H1 (cell line): Measurements from ENCODE around the gene HPGDS. TPM values are rescaled to one million over a fixed set of nuclear protein-coding genes. Genes with fewer than 3 reads are reported as not detected.

ENCODE experiments used
- CTCF ChIA-PET: fragments of 300-600 bp; sonication (Branson Sonifier 250); formaldehyde crosslinking; loops from one replicate; lab custom pipeline; 2021; ENCODE audit not compliant: partially characterized antibody; lab: Charles Lee
- POLR2A ChIA-PET: fragments of 300-600 bp; sonication (Branson Sonifier 250); formaldehyde crosslinking; loops from one replicate; lab custom pipeline; 2021; ENCODE audit warnings: inconsistent platforms; ENCODE audit not compliant: partially characterized antibody; lab: Charles Lee
- DNase-seq, 2 experiments: peaks; one replicate each; pipeline versions ENCODE4 v3.0.0 to v3.0.0-alpha.2; 2010 to 2022; ENCODE audit warnings: low spot score in 2 of 2, low read depth in 1 of 2, mixed read lengths in 1 of 2
- FAIRE-seq: peaks from 2 replicates; lab custom pipeline; 2011; peaks lifted over from hg19 to GRCh38; lab: Jason Lieb, UNC
- H2AFZ ChIP-seq: 2 replicates; pipeline ENCODE4 v1.8.1; 2012; ENCODE audit warnings: low read length, inconsistent platforms
- H2AK5ac ChIP-seq: 2 replicates; pipeline ENCODE4 v1.6.1; 2013; ENCODE audit warnings: low read depth, low read length
- H2BK120ac ChIP-seq: replicated peaks from 2 replicates; pipeline ENCODE3; 2013; ENCODE audit warnings: low read depth, low read length, inconsistent platforms
- H2BK12ac ChIP-seq: 2 replicates; pipeline ENCODE4 v1.6.1; 2013; ENCODE audit warnings: low read depth, low read length
- H2BK15ac ChIP-seq: 2 replicates; pipeline ENCODE4 v1.6.1; 2013; ENCODE audit warnings: low read length
- H2BK20ac ChIP-seq: 2 replicates; pipeline ENCODE4 v1.6.1; 2013; ENCODE audit warnings: low read length
- H2BK5ac ChIP-seq: 2 replicates; pipeline ENCODE4 v1.6.1; 2013; ENCODE audit warnings: low read depth, low read length
- H3K14ac ChIP-seq: 2 replicates; pipeline ENCODE4 v1.6.1; 2013; ENCODE audit warnings: inconsistent platforms; ENCODE audit not compliant: insufficient read length
- H3K18ac ChIP-seq: 2 replicates; pipeline ENCODE4 v1.6.1; 2013; ENCODE audit warnings: low read length; ENCODE audit errors: extremely low read depth
- H3K23ac ChIP-seq: 2 replicates; pipeline ENCODE4 v1.6.1; 2013; ENCODE audit warnings: inconsistent platforms; ENCODE audit not compliant: insufficient read length
- H3K23me2 ChIP-seq: 2 replicates; pipeline ENCODE4 v1.6.1; 2013; ENCODE audit warnings: low read depth, low read length
- H3K27ac ChIP-seq: 2 replicates; pipeline ENCODE4 v1.6.1; 2011; ENCODE audit warnings: low read depth, low read length, inconsistent platforms
- H3K27me3 ChIP-seq, 4 experiments: replicated peaks in 1 of 4; 1 replicate in 1 of 4; 2 replicates in 3 of 4; pipeline versions ENCODE4 v1.6.1 to v1.8.1; 2011 to 2013; ENCODE audit warnings: low read length in 3 of 4, mild to moderate bottlenecking in 3 of 4, inconsistent platforms in 2 of 4, mixed read lengths in 2 of 4, moderate library complexity in 1 of 4; ENCODE audit not compliant: control insufficient read depth in 3 of 4, insufficient read depth in 3 of 4; ENCODE audit errors: extremely low read depth in 1 of 4
- H3K36me3 ChIP-seq, 4 experiments: 2 replicates each; pipeline versions ENCODE4 v1.6.1 to v1.8.1; 2011 to 2013; ENCODE audit warnings: mild to moderate bottlenecking in 4 of 4, low read length in 3 of 4, moderate library complexity in 2 of 4, control low read depth in 1 of 4, inconsistent platforms in 1 of 4; ENCODE audit not compliant: insufficient read depth in 4 of 4, control insufficient read depth in 2 of 4
- H3K4ac ChIP-seq: replicated peaks from 2 replicates; pipeline ENCODE3; 2013; ENCODE audit warnings: low read length, low read depth, mixed read lengths, inconsistent platforms; ENCODE audit not compliant: insufficient read length
- H3K4me1 ChIP-seq, 4 experiments: replicated peaks in 1 of 4; 1 replicate in 1 of 4; 2 replicates in 3 of 4; pipeline versions ENCODE4 v1.6.1 to v1.8.1; 2011 to 2013; ENCODE audit warnings: low read length in 3 of 4, inconsistent platforms in 2 of 4, mixed read lengths in 1 of 4; ENCODE audit not compliant: insufficient read depth in 4 of 4, control insufficient read depth in 3 of 4
- H3K4me2 ChIP-seq, 2 experiments: 2 replicates each; pipeline versions ENCODE4 v1.6.1 to v1.8.1; 2011 to 2013; ENCODE audit warnings: low read depth in 2 of 2, low read length in 2 of 2, control low read depth in 1 of 2, inconsistent platforms in 1 of 2, mild to moderate bottlenecking in 1 of 2; ENCODE audit not compliant: insufficient read depth in 1 of 2
- H3K4me3 ChIP-seq, 4 experiments: fragments of 200-600, 300-600 bp in 1 of 4; sonication (generic), shearing (Covaris generic), sonication (Bioruptor Twin) in 1 of 4; 2 replicates each; pipeline versions ENCODE4 v1.5.1 to v1.8.1; 2011 to 2016; ENCODE audit warnings: low read length in 4 of 4, low read depth in 3 of 4, control low read depth in 2 of 4, inconsistent platforms in 2 of 4, mild to moderate bottlenecking in 2 of 4, mixed read lengths in 1 of 4, moderate library complexity in 1 of 4; ENCODE audit not compliant: insufficient read depth in 2 of 4; ENCODE audit errors: extremely low read depth in 1 of 4
- H3K56ac ChIP-seq: replicated peaks from 2 replicates; pipeline ENCODE3; 2013; ENCODE audit warnings: low read depth, mild to moderate bottlenecking, mixed read lengths, low read length, inconsistent platforms; ENCODE audit not compliant: insufficient read length
- H3K79me1 ChIP-seq: 2 replicates; pipeline ENCODE4 v1.6.1; 2013; ENCODE audit warnings: low read depth, low read length, control low read depth
- H3K79me2 ChIP-seq, 2 experiments: 2 replicates each; pipeline versions ENCODE4 v1.6.1 to v1.8.1; 2012 to 2013; ENCODE audit warnings: low read length in 2 of 2, mild to moderate bottlenecking in 2 of 2, inconsistent platforms in 1 of 2; ENCODE audit not compliant: insufficient read depth in 2 of 2, control insufficient read depth in 1 of 2
- H3K9ac ChIP-seq, 4 experiments: replicated peaks in 1 of 4; 1 replicate in 1 of 4; 2 replicates in 3 of 4; pipeline versions ENCODE4 v1.6.1 to v1.8.1; 2011 to 2013; ENCODE audit warnings: low read depth in 3 of 4, low read length in 3 of 4, control low read depth in 2 of 4, mild to moderate bottlenecking in 2 of 4, moderate library complexity in 2 of 4, inconsistent platforms in 1 of 4; ENCODE audit errors: extremely low read depth in 1 of 4
- H3K9me3 ChIP-seq, 2 experiments: 2 replicates each; pipeline versions ENCODE4 v1.6.1 to v1.8.1; 2012 to 2013; ENCODE audit warnings: mild to moderate bottlenecking in 2 of 2, moderate library complexity in 2 of 2, control low read depth in 1 of 2, inconsistent platforms in 1 of 2, low read depth in 1 of 2, low read length in 1 of 2, mixed read lengths in 1 of 2; ENCODE audit not compliant: insufficient read depth in 2 of 2
- H4K20me1 ChIP-seq, 2 experiments: replicated peaks in 1 of 2; 2 replicates each; pipeline versions ENCODE3 to v1.8.1; 2011 to 2013; ENCODE audit warnings: inconsistent platforms in 2 of 2, low read length in 2 of 2, mild to moderate bottlenecking in 1 of 2; ENCODE audit not compliant: insufficient read depth in 2 of 2, control insufficient read depth in 1 of 2
- H4K5ac ChIP-seq: 2 replicates; pipeline ENCODE4 v1.6.1; 2013; ENCODE audit warnings: low read length, low read depth, mixed read lengths, inconsistent platforms; ENCODE audit not compliant: insufficient read length
- H4K8ac ChIP-seq: 2 replicates; pipeline ENCODE4 v1.8.0; 2013; ENCODE audit warnings: mild to moderate bottlenecking, moderate library complexity, low read length, inconsistent platforms; ENCODE audit not compliant: insufficient read depth; ENCODE audit errors: extremely low read depth
- H4K91ac ChIP-seq: replicated peaks from 2 replicates; pipeline ENCODE3; 2013; ENCODE audit warnings: low read length, mixed read lengths, inconsistent platforms; ENCODE audit not compliant: insufficient read length
- CTBP2 ChIP-seq: IDR thresholded peaks from 2 replicates; pipeline ENCODE4 v1.7.0; 2011; ENCODE audit warnings: borderline replicate concordance, mild to moderate bottlenecking, moderate library complexity, mixed read lengths, low read length; ENCODE audit not compliant: insufficient read depth, insufficient read length
- EGR1 ChIP-seq: IDR thresholded peaks from 2 replicates; pipeline ENCODE4 v1.6.1; 2011; ENCODE audit warnings: low read depth, low read length, borderline replicate concordance
- JUND ChIP-seq: IDR thresholded peaks from 2 replicates; pipeline ENCODE4 v1.6.1; 2011; ENCODE audit warnings: mild to moderate bottlenecking, improper control_type of control experiment, low read length
- NANOG ChIP-seq: IDR thresholded peaks from 2 replicates; pipeline ENCODE4 v1.6.1; 2011; ENCODE audit warnings: low read length, low read depth, mild to moderate bottlenecking, inconsistent platforms; ENCODE audit not compliant: insufficient read depth, poor library complexity, severe bottlenecking
- POLR2AphosphoS5 ChIP-seq: IDR thresholded peaks from 2 replicates; pipeline ENCODE4 v1.6.1; 2011; ENCODE audit warnings: low read depth, low read length
- POU5F1 ChIP-seq: IDR thresholded peaks from 2 replicates; pipeline ENCODE4 v1.6.1; 2011; ENCODE audit warnings: low read depth, mild to moderate bottlenecking, low read length, moderate library complexity
- RNF2 ChIP-seq: fragments of 200-900, 300-1000 bp; sonication (generic); IDR thresholded peaks from 2 replicates; pipeline ENCODE4 v1.7.1; 2016; ENCODE audit warnings: borderline replicate concordance, low read depth, mild to moderate bottlenecking, antibody characterized with exemption, low read length; ENCODE audit not compliant: poor library complexity, severe bottlenecking; ENCODE audit errors: missing control alignments
- TCF12 ChIP-seq: IDR thresholded peaks from 2 replicates; pipeline ENCODE4 v1.6.1; 2011; ENCODE audit warnings: low read depth, mild to moderate bottlenecking, low read length
- ZNF274 ChIP-seq: IDR thresholded peaks from 2 replicates; pipeline ENCODE4 v1.7.0; 2012; ENCODE audit warnings: low read length, borderline replicate concordance; ENCODE audit errors: extremely low read depth
- WGBS, 2 experiments: shearing (Covaris generic) in 1 of 2; methylation state at CpG; one replicate each; pipeline versions ENCODE4 v1.1.6 to v1.1.7; 2013 to 2015; ENCODE audit warnings: low lambda C conversion rate in 2 of 2, mixed read lengths in 2 of 2, inconsistent platforms in 1 of 2, low coverage in 1 of 2, missing lambda C conversion rate in 1 of 2; ENCODE audit not compliant: insufficient replicate concordance in 2 of 2, insufficient coverage in 1 of 2, insufficient read length in 1 of 2; ENCODE audit errors: extremely low coverage in 1 of 2, missing lambda C conversion rate in 1 of 2; 5-methylcytosine and 5-hydroxymethylcytosine counted together
- polyA plus RNA-seq, 7 experiments: library from polyadenylated mRNA; depleted of rRNA in 3 of 7; stranded (reverse) in 5 of 7; unstranded in 2 of 7; fragments of >200 nt in 5 of 7; fragments of 200-250 nt in 2 of 7; gene quantifications; 1 replicate in 5 of 7; 2 replicates in 1 of 7; 4 replicates in 1 of 7; pipeline versions ENCODE4 v1.2.1 to v1.2.3, GENCODE V29; 2011 to 2013; ENCODE audit warnings: missing spikeins in 2 of 7, mixed read lengths in 2 of 7
- total RNA-seq: library from RNA; stranded (reverse); fragmentation: NEBNext Ultra II Directional; extraction: Animal tissue kit (Norgen Biotek cat#: 25700); gene quantifications from 2 replicates; pipeline ENCODE4 v1.2.1, GENCODE V29; 2021
- TF ChIP-seq, protein P1 (sequence below): IDR thresholded peaks from 2 replicates; pipeline ENCODE4 v1.6.1; 2012; ENCODE audit warnings: low read length, inconsistent platforms
- TF ChIP-seq, protein P2 (sequence below): IDR thresholded peaks from 2 replicates; pipeline ENCODE4 v1.6.1; 2011; ENCODE audit warnings: low read length, improper control_type of control experiment

The HPGDS gene
- total and polyA plus RNA-seq, 2 of the 8 experiments (the other 6 are each of a cell fraction or from before 2014, with no cell fraction given): not detected

GRCh38 chr4:94253036-94253435, 89.6 kb downstream of the HPGDS start:
- no peak overlapping the region for H3K27ac ChIP-seq
- H4K20me1 ChIP-seq: peaks cover 0 to 2% of the 10 kb centered on the region in 2 experiments
- H3K9ac ChIP-seq: no peak overlapping the region
- no peak overlapping the region for H2BK20ac ChIP-seq
- no peak overlapping the region for H2BK5ac ChIP-seq
- H3K9me3 ChIP-seq: no peaks in the 10 kb centered on the region
- FAIRE-seq (no peak), DNase-seq (no peak)
- H3K27me3 ChIP-seq: no peaks in the 10 kb centered on the region
- H3K79me1 ChIP-seq: no peaks in the 10 kb centered on the region
- no peak overlapping the region for H3K56ac ChIP-seq
- H4K91ac ChIP-seq: no peak overlapping the region
- no peak overlapping the region for H2BK120ac ChIP-seq
- no peak overlapping the region for H4K8ac ChIP-seq
- no peak overlapping the region for H2AK5ac ChIP-seq
- no peak overlapping the region for H3K4ac ChIP-seq
- H3K36me3 ChIP-seq: peaks cover 0 to 50% (median 12%) of the 10 kb centered on the region in 4 experiments; a peak in 5 of 8 replicates
- ChIA-PET CTCF (no interaction called here), POLR2A (no interaction called here)
- 0 out of 7 replicates have a peak, but pooled peaks cover 0 to 2% (median 0%) of the 10 kb centered on the region in 4 experiments for H3K4me1 ChIP-seq
- no peaks in the 10 kb centered on the region for H3K23me2 ChIP-seq
- H2BK12ac ChIP-seq: no peak overlapping the region
- no peak overlapping the region for H3K23ac ChIP-seq
- no peak overlapping the region for H2AFZ ChIP-seq
- WGBS, 2 experiments: 90% methylated on average over 3 of the region's 3 CpGs; no CpG with 5 or more reads in 1 of the 2 experiments
- no peak overlapping the region for H3K4me2 ChIP-seq
- H3K18ac ChIP-seq: no peak overlapping the region
- no peak overlapping the region for H2BK15ac ChIP-seq
- H4K5ac ChIP-seq: no peak overlapping the region
- H3K14ac ChIP-seq: no peak overlapping the region
- no peaks in the 10 kb centered on the region for H3K79me2 ChIP-seq
- no peak overlapping the region for H3K4me3 ChIP-seq
- TF ChIP-seq CTBP2 (no peak), POLR2AphosphoS5 (no peak), RNF2 (no peak), NANOG (no peak), EGR1 (no peak), JUND (no peak), POU5F1 (no peak), ZNF274 (no peak), TCF12 (no peak)
- TF ChIP-seq, protein P1, sequence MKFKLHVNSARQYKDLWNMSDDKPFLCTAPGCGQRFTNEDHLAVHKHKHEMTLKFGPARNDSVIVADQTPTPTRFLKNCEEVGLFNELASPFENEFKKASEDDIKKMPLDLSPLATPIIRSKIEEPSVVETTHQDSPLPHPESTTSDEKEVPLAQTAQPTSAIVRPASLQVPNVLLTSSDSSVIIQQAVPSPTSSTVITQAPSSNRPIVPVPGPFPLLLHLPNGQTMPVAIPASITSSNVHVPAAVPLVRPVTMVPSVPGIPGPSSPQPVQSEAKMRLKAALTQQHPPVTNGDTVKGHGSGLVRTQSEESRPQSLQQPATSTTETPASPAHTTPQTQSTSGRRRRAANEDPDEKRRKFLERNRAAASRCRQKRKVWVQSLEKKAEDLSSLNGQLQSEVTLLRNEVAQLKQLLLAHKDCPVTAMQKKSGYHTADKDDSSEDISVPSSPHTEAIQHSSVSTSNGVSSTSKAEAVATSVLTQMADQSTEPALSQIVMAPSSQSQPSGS: no peak
- TF ChIP-seq, protein P2, sequence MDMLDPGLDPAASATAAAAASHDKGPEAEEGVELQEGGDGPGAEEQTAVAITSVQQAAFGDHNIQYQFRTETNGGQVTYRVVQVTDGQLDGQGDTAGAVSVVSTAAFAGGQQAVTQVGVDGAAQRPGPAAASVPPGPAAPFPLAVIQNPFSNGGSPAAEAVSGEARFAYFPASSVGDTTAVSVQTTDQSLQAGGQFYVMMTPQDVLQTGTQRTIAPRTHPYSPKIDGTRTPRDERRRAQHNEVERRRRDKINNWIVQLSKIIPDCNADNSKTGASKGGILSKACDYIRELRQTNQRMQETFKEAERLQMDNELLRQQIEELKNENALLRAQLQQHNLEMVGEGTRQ: no peak
